Mucosa of stomach (tissue), 1 donor: Measurements from ENCODE around the gene PCNP.
"Not testable (repeated sequence)": the region's sequence is repeated elsewhere in the genome, so short reads cannot be mapped to it uniquely, and the experiment has no call there.

ENCODE experiments used
- H3K27me3 ChIP-seq: one replicate; pipeline ENCODE4 v1.7.0; 2013; ENCODE audit warnings: mild to moderate bottlenecking, low read length; ENCODE audit not compliant: control insufficient read depth, insufficient read depth
- H3K36me3 ChIP-seq: one replicate; pipeline ENCODE4 v1.7.0; 2013; ENCODE audit warnings: low read length; ENCODE audit not compliant: control insufficient read depth, insufficient read depth
- H3K4me1 ChIP-seq: one replicate; pipeline ENCODE4 v1.7.0; 2013; ENCODE audit warnings: mild to moderate bottlenecking, low read length; ENCODE audit not compliant: control insufficient read depth, insufficient read depth
- H3K4me3 ChIP-seq: one replicate; pipeline ENCODE4 v1.7.0; 2013; ENCODE audit warnings: low read length
- H3K9ac ChIP-seq: one replicate; pipeline ENCODE4 v1.7.0; 2013; ENCODE audit warnings: mild to moderate bottlenecking, low read length, moderate library complexity
- H3K9me3 ChIP-seq: one replicate; pipeline ENCODE4 v1.7.0; 2013; ENCODE audit warnings: mild to moderate bottlenecking, low read length, moderate library complexity; ENCODE audit not compliant: control insufficient read depth
- donor health status: Pancreatic carcinoma.

The PCNP gene

DNA sequence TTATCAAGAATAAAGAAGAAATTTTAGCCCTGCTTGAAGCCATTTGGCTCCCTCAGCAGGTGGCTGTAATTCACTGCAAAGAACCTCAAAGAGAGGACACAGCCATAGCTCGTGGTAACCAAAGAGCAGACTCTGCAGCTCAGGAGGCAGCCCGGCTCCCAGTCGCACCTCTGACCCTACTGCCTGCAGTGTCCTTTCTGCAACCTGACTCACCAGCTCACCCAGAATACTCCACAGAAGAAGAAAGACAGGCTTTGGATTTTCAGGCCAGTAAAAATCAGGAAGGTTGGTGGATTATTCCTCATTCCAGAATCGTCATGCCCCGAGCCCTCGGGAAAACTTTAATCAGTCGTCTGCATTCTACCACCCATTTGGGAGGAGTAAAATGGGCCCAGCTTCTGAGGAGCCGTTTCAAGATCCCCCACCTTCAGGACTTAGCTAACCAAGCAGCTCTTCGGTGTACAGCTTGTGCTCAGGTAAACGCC lies 64.3 kb downstream of the PCNP start:
- Histone ChIP-seq H3K9me3 (no peaks in the 10 kb centered on the region), H3K4me3 (no peak overlapping the region), H3K36me3 (no peaks in the 10 kb centered on the region), H3K9ac (no peak overlapping the region), H3K27me3 (no peaks in the 10 kb centered on the region), H3K4me1 (no peaks in the 10 kb centered on the region)

DNA sequence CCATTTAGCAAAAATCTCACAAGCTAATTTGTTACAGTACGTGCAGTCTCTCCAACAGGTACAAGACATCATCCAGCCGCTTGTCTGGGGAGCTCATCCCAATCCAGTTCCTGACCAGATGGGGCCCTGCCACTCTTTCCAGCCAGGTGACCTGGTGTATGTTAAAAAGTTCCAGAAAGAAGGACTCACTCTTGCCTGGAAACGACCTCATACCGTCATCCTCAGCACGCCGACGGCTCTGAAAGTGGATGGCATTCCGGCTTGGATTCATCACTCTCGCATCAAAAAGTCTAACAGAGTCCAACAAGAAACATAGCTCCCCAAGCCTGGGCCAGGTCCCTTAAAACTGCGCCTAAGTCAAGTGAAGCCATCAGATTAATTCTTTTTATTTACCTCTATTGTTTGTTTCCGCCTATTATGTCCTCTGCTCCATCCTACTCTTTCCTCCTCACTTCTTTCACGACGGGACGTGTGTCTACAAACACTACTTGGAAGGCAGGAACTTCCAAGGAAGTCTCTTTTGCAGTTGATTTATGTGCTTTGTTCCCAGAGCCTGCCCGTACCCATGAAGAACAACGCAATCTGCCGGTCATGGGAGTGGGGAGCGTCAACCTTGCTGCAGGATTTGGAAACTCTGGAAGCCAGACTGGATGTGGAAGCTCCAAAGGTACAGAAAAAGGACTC lies 65.4 kb downstream of the PCNP start:
- no peaks in the 10 kb centered on the region for H3K4me1 ChIP-seq
- no peak overlapping the region for H3K4me3 ChIP-seq
- no peaks in the 10 kb centered on the region for H3K36me3 ChIP-seq
- H3K9me3 ChIP-seq: no peaks in the 10 kb centered on the region
- no peak overlapping the region for H3K9ac ChIP-seq
- no peaks in the 10 kb centered on the region for H3K27me3 ChIP-seq

DNA sequence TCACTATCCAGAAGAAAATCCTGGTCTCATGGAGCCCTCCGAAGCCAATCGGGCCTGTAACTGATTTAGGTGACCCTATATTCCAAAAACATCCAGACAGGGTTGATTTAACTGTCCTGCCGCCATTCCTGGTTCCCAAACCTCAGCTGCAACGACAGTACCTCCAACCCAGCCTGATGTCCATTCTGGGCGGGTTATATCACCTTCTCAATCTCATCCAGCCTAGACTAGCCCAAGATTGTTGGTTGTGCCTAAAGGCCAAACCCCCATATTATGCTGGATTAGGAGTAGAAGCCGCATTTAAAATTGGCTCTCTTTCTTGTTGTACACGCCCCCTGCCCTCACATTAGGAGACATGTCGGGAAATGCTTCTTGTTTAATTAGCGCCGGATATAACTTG lies 66.3 kb downstream of the PCNP start:
- H3K9me3 ChIP-seq: no peaks in the 10 kb centered on the region
- no peaks in the 10 kb centered on the region for H3K27me3 ChIP-seq
- H3K36me3 ChIP-seq: no peaks in the 10 kb centered on the region
- no peak overlapping the region for H3K9ac ChIP-seq
- H3K4me1 ChIP-seq: no peaks in the 10 kb centered on the region
- H3K4me3 ChIP-seq: no peak overlapping the region

DNA sequence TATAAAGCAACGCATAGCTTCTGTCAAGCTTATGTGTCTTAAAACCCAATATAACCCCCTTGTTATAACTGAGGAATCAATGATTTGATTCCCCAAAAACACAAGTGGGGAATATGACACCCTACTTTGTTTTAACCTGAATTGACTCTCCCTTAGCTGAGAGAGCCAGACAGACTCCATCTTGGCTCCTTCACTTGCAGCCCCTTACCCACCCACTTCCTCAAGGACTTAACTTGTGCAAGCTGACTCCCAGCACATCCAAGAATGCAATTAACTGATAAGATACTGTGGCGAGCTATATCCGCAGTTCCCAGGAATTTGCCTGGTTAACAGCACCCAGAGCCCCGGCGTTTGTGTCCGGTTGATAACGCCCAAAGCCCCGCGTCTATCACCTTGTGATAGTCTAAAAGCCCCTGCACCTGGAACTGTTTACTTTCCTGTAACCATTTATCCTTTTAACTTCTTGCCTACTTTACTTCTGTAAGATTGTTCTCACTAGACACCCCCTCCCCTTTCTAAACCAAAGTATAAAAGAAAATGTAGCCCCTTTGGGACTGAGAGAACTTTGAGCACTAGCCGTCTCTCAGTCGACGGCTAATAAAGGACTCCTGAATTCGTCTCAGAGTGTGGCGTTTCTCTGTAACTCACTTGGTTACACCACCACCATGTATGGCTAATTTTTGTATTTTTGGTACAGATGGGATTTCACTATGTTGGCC lies 67.6 kb downstream of the PCNP start:
- H3K4me1 ChIP-seq, H3K4me3 ChIP-seq, H3K9ac ChIP-seq, H3K27me3 ChIP-seq, H3K36me3 ChIP-seq, H3K9me3 ChIP-seq: not testable (repeated sequence)

DNA sequence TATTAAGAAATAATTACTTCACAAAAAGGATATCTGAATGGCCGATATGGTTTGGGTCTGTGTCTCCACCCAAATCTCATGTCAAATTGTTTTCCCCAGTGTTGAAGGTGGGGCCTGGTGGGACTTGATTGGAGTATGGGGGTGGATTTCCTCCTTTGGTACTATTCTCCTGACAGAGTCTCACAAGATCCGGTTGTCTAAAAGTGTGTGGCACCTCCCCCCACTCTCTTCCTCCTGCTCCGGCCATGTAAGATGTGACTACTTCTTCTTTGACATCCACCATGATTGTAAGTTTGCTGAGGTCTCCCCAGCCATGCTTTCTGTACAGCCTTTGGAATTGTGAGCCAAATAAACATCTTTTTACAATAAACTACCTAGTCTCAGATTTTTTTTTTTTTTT lies 68.5 kb downstream of the PCNP start:
- Histone ChIP-seq H3K4me3 (no peak overlapping the region), H3K4me1 (no peaks in the 10 kb centered on the region), H3K9me3 (no peaks in the 10 kb centered on the region), H3K9ac (no peak overlapping the region), H3K27me3 (no peaks in the 10 kb centered on the region), H3K36me3 (no peaks in the 10 kb centered on the region)

DNA sequence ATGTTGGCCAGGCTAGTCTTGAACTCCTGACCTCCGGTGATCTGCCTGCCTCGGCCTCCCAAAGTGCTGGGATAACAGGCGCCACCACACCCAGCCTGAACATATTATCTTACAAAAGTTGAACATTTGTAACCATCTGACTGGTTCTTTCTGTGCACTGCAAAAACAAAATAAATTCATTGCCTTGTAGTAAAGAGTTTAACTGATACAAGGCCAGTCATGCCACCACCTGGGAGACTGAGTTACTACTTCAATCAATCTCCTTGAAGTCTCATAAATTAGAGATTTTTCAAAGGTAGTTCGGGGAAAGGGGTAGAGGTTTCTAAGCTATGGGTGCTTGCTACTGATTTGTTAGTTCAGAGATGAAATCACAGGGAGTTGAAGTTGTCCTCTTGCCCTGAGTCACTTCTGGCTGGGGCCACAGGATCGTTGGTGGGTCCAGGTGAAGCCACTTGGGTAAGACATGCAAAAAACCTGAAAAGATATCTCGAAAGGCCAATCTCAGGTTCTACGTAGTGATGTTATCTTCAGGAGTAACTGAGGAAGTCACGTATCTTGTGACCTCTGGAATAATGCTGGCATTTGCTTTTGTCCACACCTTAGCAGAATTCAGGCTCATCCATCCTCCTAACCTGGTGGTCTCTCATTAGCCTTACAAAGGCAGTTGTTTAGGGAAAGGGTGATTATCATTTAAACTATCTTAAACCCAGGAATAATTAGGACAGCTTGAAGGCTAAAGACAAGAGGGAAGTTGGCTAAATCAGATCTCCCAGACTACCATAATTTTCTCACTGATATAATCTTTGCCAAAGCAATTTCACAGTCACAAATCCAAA lies 69.2 kb downstream of the PCNP start:
- no peak overlapping the region for H3K4me3 ChIP-seq
- no peaks in the 10 kb centered on the region for H3K9me3 ChIP-seq
- H3K36me3 ChIP-seq: no peaks in the 10 kb centered on the region
- H3K9ac ChIP-seq: no peak overlapping the region
- no peaks in the 10 kb centered on the region for H3K27me3 ChIP-seq
- no peaks in the 10 kb centered on the region for H3K4me1 ChIP-seq
